ENCODE results near the gene TGIF1.
"Not testable (repeated sequence)": the region's sequence is repeated elsewhere in the genome, so short reads cannot be mapped to it uniquely, and the experiment has no call there.

DNA sequence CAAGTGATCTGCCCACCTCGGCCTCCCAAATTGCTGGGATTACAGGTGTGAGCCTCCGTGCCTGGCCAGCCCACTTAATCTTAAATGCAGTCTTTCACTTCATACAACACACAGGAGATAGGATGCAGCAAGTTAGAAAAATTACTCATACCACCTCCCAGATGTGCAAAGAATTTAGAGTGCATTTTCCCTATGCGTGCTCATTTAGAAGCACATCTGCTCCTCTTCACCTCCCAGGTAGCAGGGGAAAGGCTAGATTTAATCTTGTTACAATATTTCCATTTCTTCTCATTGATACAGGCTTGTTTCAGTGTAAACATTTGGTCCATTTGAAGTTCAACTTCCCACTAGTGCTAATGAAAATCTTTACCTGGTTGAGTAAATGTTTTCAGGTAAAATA is 39.1 kb upstream of the TGIF1 start:
- not testable (repeated sequence) for TF ChIP-seq CTCF (IDR thresholded peaks at IDR 0.05; ENCODE audit: low read depth, low read length, poor library complexity, severe bottlenecking); EZH2phosphoT487 (IDR thresholded peaks at IDR 0.05; ENCODE audit: borderline replicate concordance, low read length)
